Colonic mucosa (tissue), 4 donors: ENCODE data around the gene IQSEC1. TPM values are rescaled to one million over a fixed set of nuclear protein-coding genes. Genes with fewer than 3 reads are reported as not detected.

Experiments
- DNase-seq: peaks from one replicate; pipeline ENCODE4 v3.0.0-alpha.2; 2020
- H3K27ac ChIP-seq: fragments of 200-600 bp; one replicate; pipeline ENCODE4 v1.8.0; 2021
- H3K27me3 ChIP-seq: fragments of 200-600 bp; one replicate; pipeline ENCODE4 v1.8.0; 2021
- H3K36me3 ChIP-seq: fragments of 200-600 bp; one replicate; pipeline ENCODE4 v1.8.0; 2021
- H3K4me1 ChIP-seq: fragments of 200-600 bp; one replicate; pipeline ENCODE4 v1.8.0; 2021; ENCODE audit warnings: mild to moderate bottlenecking
- H3K4me3 ChIP-seq: fragments of 200-600 bp; one replicate; pipeline ENCODE4 v1.8.0; 2021
- H3K9ac ChIP-seq, 2 donors: one replicate each; pipeline ENCODE4 v1.7.0; 2013; ENCODE audit warnings: control low read depth in 2 of 2, low read depth in 2 of 2, low read length in 2 of 2
- H3K9me3 ChIP-seq: fragments of 200-600 bp; one replicate; pipeline ENCODE4 v1.8.0; 2021
- intact Hi-C: fragments of 100-400 bp; cut with DNase I; formaldehyde crosslinking; loops from one replicate; pipeline ENCODE4 v1.14.1; 2022
- total RNA-seq, 2 donors: library from RNA; stranded (reverse); fragmentation: NEBNext Ultra II Directional in 1 of 2; extraction: Animal tissue kit (Norgen Biotek cat#: 25700) in 1 of 2; gene quantifications; one replicate each; pipeline ENCODE4 v1.2.1, GENCODE V29; 2021
- TF ChIP-seq, protein P1 (sequence below): fragments of 200-600 bp; IDR thresholded peaks from one replicate; pipeline ENCODE4 v1.8.0; 2022; ENCODE audit warnings: antibody characterized with exemption, mild to moderate bottlenecking
- donor health status: healthy.
- donor health status: DM: no; HTN: no; CAD: no.
- donor health status: DM: no; HTN: no; CAD: no.

The IQSEC1 gene
- total RNA-seq, 2 donors from 2014 or later, result 14.8 to 19.2 TPM

DNA sequence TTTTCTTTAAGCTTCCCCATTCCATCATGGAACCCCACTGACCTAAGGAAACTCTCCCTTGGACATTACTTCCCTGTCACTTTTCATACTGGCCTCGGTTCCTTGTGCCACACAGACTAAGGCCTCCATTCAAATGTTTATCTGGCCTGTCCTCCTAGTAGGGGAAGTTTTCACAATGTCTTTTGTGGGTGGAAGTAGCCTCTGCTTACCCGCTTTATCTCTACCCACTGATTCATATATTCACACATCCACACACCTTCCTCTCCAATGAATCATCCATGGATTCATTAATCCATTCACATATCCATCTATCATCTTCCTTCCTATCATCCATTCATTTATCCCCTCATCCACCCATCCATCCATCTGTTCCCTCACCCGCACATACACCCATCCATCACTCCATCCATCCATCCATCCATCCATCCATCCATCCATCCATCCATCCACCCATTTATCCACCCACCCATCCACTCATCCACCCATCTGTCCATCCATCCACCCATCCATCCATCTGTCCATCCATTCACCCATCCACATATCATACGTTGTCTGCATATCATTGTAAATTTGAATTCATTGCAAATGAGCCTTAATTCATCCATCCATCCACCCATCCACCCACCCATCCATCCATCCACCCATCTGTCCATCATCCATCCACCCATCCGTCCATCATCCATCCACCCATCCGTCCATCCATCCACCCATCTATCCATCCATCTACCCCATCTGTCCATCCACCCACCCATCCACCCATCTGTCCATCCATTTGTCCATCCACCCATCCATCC lies 49.1 kb downstream of the IQSEC1 start:
- Histone ChIP-seq H3K27ac (no peak overlapping the region), H3K9ac (no peak overlapping the region), H3K27me3 (no peaks in the 10 kb centered on the region), H3K9me3 (no peaks in the 10 kb centered on the region), H3K4me3 (no peak overlapping the region), H3K4me1 (no peaks in the 10 kb centered on the region), H3K36me3 (no peaks in the 10 kb centered on the region)
- DNase-seq, result no peak
- intact Hi-C loops, result loop anchor here (2.0 kb wide), 1 partner anchor 75 kb away; no protein-coding TSS in a partner anchor
- TF ChIP-seq, protein P1, sequence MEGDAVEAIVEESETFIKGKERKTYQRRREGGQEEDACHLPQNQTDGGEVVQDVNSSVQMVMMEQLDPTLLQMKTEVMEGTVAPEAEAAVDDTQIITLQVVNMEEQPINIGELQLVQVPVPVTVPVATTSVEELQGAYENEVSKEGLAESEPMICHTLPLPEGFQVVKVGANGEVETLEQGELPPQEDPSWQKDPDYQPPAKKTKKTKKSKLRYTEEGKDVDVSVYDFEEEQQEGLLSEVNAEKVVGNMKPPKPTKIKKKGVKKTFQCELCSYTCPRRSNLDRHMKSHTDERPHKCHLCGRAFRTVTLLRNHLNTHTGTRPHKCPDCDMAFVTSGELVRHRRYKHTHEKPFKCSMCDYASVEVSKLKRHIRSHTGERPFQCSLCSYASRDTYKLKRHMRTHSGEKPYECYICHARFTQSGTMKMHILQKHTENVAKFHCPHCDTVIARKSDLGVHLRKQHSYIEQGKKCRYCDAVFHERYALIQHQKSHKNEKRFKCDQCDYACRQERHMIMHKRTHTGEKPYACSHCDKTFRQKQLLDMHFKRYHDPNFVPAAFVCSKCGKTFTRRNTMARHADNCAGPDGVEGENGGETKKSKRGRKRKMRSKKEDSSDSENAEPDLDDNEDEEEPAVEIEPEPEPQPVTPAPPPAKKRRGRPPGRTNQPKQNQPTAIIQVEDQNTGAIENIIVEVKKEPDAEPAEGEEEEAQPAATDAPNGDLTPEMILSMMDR, result no peak

DNA sequence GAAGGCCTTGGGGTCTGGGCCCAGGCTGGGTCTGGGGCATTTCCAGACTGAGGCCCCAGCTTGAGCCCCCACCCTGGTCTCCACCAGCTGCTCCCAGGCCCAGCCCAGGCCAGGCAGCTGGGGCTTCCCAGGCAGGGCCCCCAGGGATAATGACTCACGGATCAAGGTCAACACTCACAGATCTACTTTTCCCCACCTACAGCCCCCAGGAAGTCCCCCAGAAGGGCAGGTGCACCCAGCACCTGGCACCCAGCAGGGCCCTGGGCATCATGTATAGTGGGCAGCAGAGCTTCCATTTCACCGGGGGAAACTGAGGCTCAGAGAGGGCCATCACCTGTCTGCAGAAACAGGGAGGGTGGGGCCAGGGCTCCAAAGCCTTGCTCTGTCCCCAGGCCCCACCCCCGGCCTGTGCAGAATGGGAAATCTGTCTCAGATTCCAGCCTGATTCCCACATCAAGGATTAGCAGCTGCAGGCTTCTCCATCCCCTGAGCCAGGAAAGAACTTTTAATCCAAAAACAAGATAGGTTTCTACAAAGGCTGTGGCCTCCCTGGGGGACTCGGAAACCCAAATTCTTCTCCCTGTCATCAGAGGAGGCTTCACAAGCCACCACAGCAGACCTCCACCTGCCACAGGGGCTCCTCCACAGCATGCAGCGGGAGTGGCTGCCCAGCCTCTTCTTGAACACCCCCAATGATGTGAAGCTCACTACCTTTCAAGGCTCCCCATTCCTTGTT lies 49.8 kb downstream of the IQSEC1 start:
- intact Hi-C loops, result loop anchor here (2.0 kb wide), 1 partner anchor 75 kb away; no protein-coding TSS in a partner anchor
- Histone ChIP-seq H3K9ac (no peak overlapping the region), H3K36me3 (no peaks in the 10 kb centered on the region), H3K4me1 (no peaks in the 10 kb centered on the region), H3K4me3 (no peak overlapping the region), H3K27ac (no peak overlapping the region), H3K9me3 (no peaks in the 10 kb centered on the region), H3K27me3 (no peaks in the 10 kb centered on the region)
- DNase-seq, result no peak
- TF ChIP-seq, protein P1, result no peak

DNA sequence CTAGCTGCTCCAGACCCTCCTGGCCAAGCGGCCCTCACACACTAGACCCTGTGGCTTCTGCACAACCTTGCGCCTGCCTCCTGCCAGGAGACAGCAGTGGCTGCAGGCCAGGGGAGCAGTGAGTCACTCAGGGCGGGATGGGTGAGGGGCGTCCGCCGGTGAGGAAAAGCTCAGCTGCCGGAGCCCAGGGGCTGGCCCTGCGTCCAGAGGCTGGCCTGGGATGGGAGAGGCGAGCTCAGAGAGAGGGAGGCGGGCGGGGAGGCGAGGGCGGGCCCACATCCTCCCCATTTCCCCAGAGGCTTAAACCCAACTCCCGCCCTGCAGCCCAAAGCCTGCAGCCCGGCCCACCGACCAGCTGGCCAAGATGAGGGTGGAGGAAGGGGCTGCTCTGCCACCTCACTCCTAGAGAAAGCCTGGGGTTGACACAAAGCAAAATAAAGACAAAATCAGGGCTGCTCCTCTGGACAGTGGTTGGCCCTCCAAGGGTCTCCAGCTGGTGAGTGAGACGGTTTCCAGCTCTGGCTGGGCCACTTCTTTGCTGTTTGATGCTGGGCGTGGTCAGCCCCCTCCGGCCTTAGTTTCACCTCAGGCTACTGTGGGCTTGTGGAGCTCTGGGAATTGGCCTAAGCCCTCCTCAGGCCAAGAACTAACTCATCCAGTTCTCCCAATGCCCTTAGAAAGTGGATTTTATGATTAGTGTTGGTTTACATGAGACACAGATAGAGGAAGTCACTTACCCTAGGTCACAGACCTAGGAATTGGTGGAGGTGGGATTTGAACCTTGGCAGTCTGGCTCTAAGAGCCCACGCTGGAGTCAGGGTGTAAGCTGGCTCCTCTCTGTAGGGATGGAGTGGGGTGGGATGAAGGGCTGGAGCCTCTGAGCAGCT lies 50.6 kb downstream of the IQSEC1 start:
- no peaks in the 10 kb centered on the region for H3K36me3 ChIP-seq
- no peak overlapping the region for H3K27ac ChIP-seq
- TF ChIP-seq, protein P1, result no peak
- no peaks in the 10 kb centered on the region for H3K27me3 ChIP-seq
- H3K4me1 ChIP-seq, result no peaks in the 10 kb centered on the region
- H3K9ac ChIP-seq, result peak overlapping the region in 1 of 2 donors; percentile 45
- peak; percentile 51 for DNase-seq
- no peaks in the 10 kb centered on the region for H3K9me3 ChIP-seq
- peak overlapping the region; percentile 22 for H3K4me3 ChIP-seq
- intact Hi-C loops, result loop anchor here (2.0 kb wide), 1 partner anchor 76 kb away; no protein-coding TSS in a partner anchor

DNA sequence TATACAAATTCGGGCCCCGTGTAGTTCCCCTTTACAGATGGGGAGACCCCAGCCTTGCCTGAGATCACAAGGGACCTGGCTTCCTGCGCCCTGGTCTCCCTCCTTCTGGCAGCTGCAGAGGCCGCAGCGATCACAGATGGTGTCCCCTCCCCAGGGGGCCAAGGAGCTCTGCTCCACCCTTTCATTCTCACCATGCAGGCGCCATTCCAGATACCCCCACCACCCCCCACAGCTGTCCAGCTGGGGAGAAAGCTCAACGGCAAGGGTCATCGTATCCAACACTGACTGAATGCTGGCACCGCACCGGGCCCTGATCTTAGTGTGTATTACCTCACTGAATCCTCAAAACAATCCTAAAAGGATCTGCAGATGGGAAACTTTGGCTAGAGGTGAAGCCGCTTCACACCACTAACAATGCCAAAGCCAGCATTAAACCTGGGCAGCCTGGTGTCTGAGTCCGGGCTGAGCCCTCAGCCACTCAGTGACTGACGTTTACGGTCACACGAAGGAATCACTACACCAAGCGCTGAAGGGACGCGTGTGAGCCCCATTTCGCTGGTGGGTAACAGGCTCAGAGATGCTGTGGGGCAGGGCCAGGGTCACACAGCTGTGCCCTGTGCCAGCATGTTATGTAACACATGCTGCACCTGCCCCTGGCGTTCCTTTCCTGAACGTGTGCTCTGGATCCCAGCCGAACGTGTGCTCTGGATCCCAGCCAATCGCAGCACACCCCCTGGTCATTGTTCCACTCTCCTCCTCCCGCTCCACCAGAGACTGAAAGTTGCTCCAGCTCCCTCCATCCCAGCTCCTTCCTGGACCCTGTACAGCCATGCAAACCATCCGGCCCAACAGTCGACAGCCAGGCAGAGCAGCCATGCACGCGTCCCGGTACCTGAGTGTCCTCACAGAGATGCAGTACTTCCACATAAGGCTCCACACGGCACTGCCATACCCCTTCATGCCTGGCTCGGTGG lies 51.8 kb downstream of the IQSEC1 start:
- Histone ChIP-seq H3K4me1 (no peaks in the 10 kb centered on the region), H3K36me3 (no peaks in the 10 kb centered on the region), H3K9ac (peak overlapping the region in 1 of 2 donors; percentile 45), H3K9me3 (no peaks in the 10 kb centered on the region), H3K4me3 (peak overlapping the region; percentile 22), H3K27me3 (no peaks in the 10 kb centered on the region), H3K27ac (no peak overlapping the region)
- intact Hi-C loops, result loop anchor here (2.0 kb wide), 1 partner anchor 77 kb away; no protein-coding TSS in a partner anchor
- TF ChIP-seq, protein P1, result no peak
- DNase-seq, result no peak
